Left ventricle myocardium superior (tissue), 1 donor: ENCODE measurements around the gene SHB. TPM values are rescaled to one million over a fixed set of nuclear protein-coding genes. Genes with fewer than 3 reads are reported as not detected.
A peak's percentile ranks its signal among the peaks of the same experiment; 100 is the strongest.

ENCODE experiments used
- ATAC-seq: fragments of 200-7000 bp; cut with Tn5 transposase; one replicate; pipeline ENCODE4 v1.9.1; 2020; ENCODE audit warnings: mild to moderate bottlenecking, moderate library complexity
- DNase-seq: peaks from one replicate; pipeline ENCODE4 v3.0.0-alpha.2; 2020
- intact Hi-C: fragments of 100-400 bp; cut with micrococcal nuclease; formaldehyde crosslinking; loops from one replicate; pipeline ENCODE4 v1.11.0; 2022
- total RNA-seq: library from RNA; stranded (reverse); fragmentation: NEBNext Ultra II Directional; extraction: Animal tissue kit (Norgen Biotek cat#: 25700); gene quantifications from one replicate; pipeline ENCODE4 v1.2.1, GENCODE V29; 2021
- donor health status: DM: no; HTN: yes; CAD: no; lungs with severe emphysema.

The SHB gene
- total RNA-seq, 1 donor from 2014 or later, result 15.9 TPM

DNA sequence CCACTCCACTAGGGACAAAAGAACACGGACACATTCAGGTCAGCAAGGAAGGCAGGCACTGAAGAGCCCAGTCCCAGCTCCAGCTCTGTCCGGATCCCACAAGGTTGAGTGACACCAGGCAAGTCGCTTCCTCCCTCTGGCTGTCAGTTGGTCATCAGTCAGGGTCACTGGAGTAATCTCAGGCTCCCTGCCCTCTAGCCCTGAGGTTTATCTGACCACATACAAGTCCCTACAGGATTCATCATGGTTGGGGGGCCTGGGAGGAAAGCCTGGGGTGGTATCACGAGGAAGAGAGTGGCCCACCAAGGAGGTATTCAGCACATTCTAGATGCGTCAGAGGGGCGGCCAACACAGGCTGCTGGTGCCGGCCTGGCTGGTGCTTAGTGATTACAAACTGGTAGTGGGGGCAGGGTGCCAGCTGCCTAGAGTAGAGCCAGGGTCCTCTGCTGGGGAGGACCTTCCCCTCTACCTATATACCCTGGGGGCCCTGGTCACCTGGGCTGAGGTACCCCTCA, 81.5 kb downstream of the SHB start:
- intact Hi-C loops, result loop anchor here (5.0 kb wide), 1 partner anchor 35 kb away; no protein-coding TSS in a partner anchor
- DNase-seq (peak; percentile 75), ATAC-seq (peak; percentile 74)

GRCh38 chr9:37986771-37987258, 82.2 kb downstream of the SHB start:
- DNase-seq (no peak), ATAC-seq (peak; percentile 2)
- intact Hi-C loops, result loop anchor here (5.0 kb wide), 1 partner anchor 35 kb away; no protein-coding TSS in a partner anchor

DNA sequence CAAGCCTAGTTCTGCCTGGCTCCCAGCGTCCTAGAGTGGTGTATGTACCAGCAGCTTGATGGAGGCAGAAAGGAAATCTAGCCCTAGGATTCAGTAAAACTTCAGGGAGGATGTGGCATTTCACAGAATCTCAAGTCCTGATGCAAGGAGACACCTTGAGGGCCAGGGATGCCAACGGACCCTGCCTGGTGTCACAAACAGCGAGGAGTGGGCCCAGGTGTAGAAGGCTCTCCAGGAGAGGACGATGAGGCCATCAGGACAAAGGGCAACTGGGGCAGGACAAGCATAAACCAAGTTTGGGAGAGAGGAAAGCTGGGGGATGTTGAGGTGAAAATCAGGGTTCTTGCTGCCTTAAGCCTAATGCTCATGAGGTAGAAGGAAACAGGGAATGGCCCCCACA, 83.0 kb downstream of the SHB start:
- DNase-seq (no peak), ATAC-seq (no peak)
- intact Hi-C loops, result loop anchor here (5.0 kb wide), 1 partner anchor 34 kb away; no protein-coding TSS in a partner anchor

GRCh38 chr9:37984672-37985611, 84.1 kb downstream of the SHB start:
- peak; percentile 86 for ATAC-seq
- peak; percentile 70 for DNase-seq
- intact Hi-C loops, result loop anchor here (5.0 kb wide), 1 partner anchor 33 kb away; no protein-coding TSS in a partner anchor

GRCh38 chr9:37984278-37984671, 84.8 kb downstream of the SHB start:
- DNase-seq, result no peak
- intact Hi-C loops, result no loop called here
- ATAC-seq, result no peak

GRCh38 chr9:37983381-37984067, 85.5 kb downstream of the SHB start:
- ATAC-seq (no peak), DNase-seq (no peak)
- intact Hi-C loops, result no loop called here

- DNase-seq (no peak), ATAC-seq (no peak)
- intact Hi-C loops, result loop anchor here (10.0 kb wide), 1 partner anchor 65 kb away; no protein-coding TSS in a partner anchor
These were observed 89.2 kb downstream of the SHB start for GRCh38 chr9:37979844-37980243.

DNA sequence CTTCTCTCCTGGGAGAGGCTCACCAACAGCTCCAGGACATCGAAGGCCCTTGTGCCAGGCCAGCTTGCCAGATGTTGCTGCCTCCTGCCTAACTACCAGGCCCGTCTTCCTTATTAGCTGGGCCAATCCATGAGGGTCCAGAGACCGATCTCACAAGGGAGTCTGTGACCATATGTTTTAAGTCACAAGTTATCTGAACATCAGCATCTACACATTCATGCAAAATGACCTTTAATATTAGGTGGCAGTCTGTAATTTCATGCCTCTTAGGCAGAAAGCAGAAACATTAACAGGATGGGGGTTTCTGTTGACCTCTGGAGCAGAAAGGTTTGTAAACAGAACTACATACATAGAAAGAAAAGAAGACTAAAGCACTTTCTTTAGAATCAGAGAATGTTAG, 90.0 kb downstream of the SHB start:
- DNase-seq (no peak), ATAC-seq (no peak)
- intact Hi-C loops, result loop anchor here (10.0 kb wide), 1 partner anchor 64 kb away; no protein-coding TSS in a partner anchor

- ATAC-seq (no peak), DNase-seq (no peak)
- intact Hi-C loops, result loop anchor here (10.0 kb wide), 1 partner anchor 64 kb away; no protein-coding TSS in a partner anchor
These were observed 90.6 kb downstream of the SHB start for GRCh38 chr9:37978481-37978864.

GRCh38 chr9:37977851-37978480, 91.1 kb downstream of the SHB start:
- DNase-seq (no peak), ATAC-seq (no peak)
- intact Hi-C loops, result loop anchor here (10.0 kb wide), 1 partner anchor 63 kb away; no protein-coding TSS in a partner anchor

GRCh38 chr9:37976714-37977477, 92.1 kb downstream of the SHB start:
- DNase-seq (no peak), ATAC-seq (peak; percentile 32)
- intact Hi-C loops, result loop anchor here (10.0 kb wide), 1 partner anchor 62 kb away; no protein-coding TSS in a partner anchor

DNA sequence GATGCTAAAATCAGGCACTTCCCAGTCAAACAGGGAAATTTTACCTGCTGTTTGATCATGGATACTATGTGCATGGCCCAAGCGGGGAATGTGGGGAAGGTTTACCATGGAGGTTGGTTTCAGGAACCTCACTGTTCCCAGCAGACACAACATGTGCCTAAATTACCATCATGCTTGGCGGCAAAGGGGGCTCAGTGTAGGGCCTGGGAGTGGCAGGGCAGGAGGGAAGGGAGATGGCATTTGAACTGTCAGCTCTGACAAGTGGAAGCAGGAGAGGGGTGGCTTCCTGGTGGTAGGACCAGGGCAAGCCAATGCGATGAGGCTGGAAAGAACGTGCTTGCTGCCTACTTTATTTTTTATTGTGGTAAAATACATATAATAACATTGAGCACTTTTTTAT, 93.4 kb downstream of the SHB start:
- ATAC-seq, result no peak
- no peak for DNase-seq
- intact Hi-C loops, result loop anchor here (10.0 kb wide), 1 partner anchor 61 kb away; no protein-coding TSS in a partner anchor

- ATAC-seq (no peak), DNase-seq (no peak)
- intact Hi-C loops, result loop anchor here (10.0 kb wide), 1 partner anchor 60 kb away; no protein-coding TSS in a partner anchor
These were observed 94.4 kb downstream of the SHB start for GRCh38 chr9:37974506-37975173.

- DNase-seq (no peak), ATAC-seq (no peak)
- intact Hi-C loops, result loop anchor here (10.0 kb wide), 1 partner anchor 58 kb away; no protein-coding TSS in a partner anchor
These were observed 96.6 kb downstream of the SHB start for GRCh38 chr9:37972351-37972848.

DNA sequence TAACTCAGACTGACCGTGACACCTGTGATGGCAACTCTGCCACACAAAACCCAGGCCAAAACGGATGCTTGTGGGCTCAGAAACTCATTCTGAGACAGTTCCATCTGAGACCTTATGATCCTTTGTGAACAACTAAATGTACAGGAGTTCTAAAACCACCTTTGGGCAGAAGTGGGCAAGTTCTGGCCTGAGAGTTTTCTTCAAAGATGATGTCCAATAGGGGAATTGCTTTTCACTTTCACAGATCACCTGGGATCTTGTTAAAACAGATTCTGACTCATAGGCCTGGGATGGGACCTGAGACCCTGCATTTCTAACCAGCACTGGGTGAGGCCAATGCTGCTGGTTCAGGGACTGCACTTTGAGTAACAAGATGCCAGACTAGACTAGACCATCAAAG, 97.3 kb downstream of the SHB start:
- DNase-seq (no peak), ATAC-seq (no peak)
- intact Hi-C loops, result loop anchor here (10.0 kb wide), 1 partner anchor 57 kb away; no protein-coding TSS in a partner anchor

DNA sequence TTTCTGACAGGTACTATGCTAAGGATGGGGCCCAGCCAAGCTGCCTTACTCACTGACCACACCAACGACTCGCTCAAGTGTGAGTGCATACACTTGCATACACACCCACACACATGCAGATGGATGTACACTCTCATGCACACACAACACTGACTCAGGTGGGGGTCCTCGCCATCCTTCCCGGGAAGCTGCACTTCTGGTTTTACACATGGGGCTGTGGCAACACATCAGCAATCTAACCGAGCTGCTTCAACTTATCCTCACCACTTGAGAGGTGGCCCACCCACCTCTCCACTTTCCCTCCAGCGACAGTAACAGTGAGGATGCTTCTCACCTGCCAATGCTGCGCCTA, 97.9 kb downstream of the SHB start:
- no peak for DNase-seq
- intact Hi-C loops, result loop anchor here (10.0 kb wide), 1 partner anchor 56 kb away; no protein-coding TSS in a partner anchor
- ATAC-seq, result no peak
